HL-60 (cell line): ENCODE measurements around the gene SEMA4A.

ENCODE experiments used
- DNase-seq, 2 experiments: peaks; one replicate each; pipeline ENCODE4 v3.0.0-alpha.2; 2010 to 2020; ENCODE audit warnings: low read depth in 1 of 2, low spot score in 1 of 2
- H3K27ac ChIP-seq: fragments of 250-450 bp; sonication (Bioruptor Pico); replicated peaks from 2 replicates; pipeline ENCODE4 v1.5.1; 2020; ENCODE audit warnings: mild to moderate bottlenecking, moderate library complexity
- H3K27me3 ChIP-seq: fragments of 250-450 bp; sonication (Bioruptor Pico); 2 replicates; pipeline ENCODE4 v1.5.1; 2021; ENCODE audit warnings: mild to moderate bottlenecking, moderate library complexity; ENCODE audit not compliant: insufficient read depth, poor library complexity, severe bottlenecking
- H3K4me3 ChIP-seq: replicated peaks from 2 replicates; pipeline ENCODE4 v1.5.1; 2011; ENCODE audit warnings: mild to moderate bottlenecking, control low read depth, low read length; ENCODE audit not compliant: insufficient read depth
- GABPA ChIP-seq: IDR thresholded peaks from 2 replicates; pipeline ENCODE4 v1.6.1; 2012; ENCODE audit warnings: low read depth
- POLR2AphosphoS5 ChIP-seq: IDR thresholded peaks from 2 replicates; pipeline ENCODE4 v1.6.1; 2012; ENCODE audit warnings: low read depth
- REST ChIP-seq: IDR thresholded peaks from 2 replicates; pipeline ENCODE4 v1.6.1; 2012; ENCODE audit warnings: low read depth; ENCODE audit not compliant: insufficient replicate concordance
- SPI1 ChIP-seq: IDR thresholded peaks from 2 replicates; pipeline ENCODE4 v1.6.1; 2012; ENCODE audit warnings: low read depth, mild to moderate bottlenecking, borderline replicate concordance
- TF ChIP-seq, protein P1 (sequence below): IDR thresholded peaks from one replicate; pipeline ENCODE4 v1.5.1; 2011; ENCODE audit warnings: low read length, control low read depth, inconsistent platforms; ENCODE audit not compliant: insufficient read depth

SEMA4A gene

GRCh38 chr1:156217871-156218270 lies 64.5 kb downstream of the SEMA4A start:
- TF ChIP-seq REST (no peak), GABPA (no peak), SPI1 (peak; percentile 30; the same call in 1 of the 2 replicates), POLR2AphosphoS5 (no peak)
- TF ChIP-seq, protein P1, sequence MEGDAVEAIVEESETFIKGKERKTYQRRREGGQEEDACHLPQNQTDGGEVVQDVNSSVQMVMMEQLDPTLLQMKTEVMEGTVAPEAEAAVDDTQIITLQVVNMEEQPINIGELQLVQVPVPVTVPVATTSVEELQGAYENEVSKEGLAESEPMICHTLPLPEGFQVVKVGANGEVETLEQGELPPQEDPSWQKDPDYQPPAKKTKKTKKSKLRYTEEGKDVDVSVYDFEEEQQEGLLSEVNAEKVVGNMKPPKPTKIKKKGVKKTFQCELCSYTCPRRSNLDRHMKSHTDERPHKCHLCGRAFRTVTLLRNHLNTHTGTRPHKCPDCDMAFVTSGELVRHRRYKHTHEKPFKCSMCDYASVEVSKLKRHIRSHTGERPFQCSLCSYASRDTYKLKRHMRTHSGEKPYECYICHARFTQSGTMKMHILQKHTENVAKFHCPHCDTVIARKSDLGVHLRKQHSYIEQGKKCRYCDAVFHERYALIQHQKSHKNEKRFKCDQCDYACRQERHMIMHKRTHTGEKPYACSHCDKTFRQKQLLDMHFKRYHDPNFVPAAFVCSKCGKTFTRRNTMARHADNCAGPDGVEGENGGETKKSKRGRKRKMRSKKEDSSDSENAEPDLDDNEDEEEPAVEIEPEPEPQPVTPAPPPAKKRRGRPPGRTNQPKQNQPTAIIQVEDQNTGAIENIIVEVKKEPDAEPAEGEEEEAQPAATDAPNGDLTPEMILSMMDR, result no peak
- Histone ChIP-seq H3K27me3 (no peaks in the 10 kb centered on the region), H3K27ac (peak overlapping the region; percentile 39), H3K4me3 (no peak overlapping the region)
- peak in 1 of 2 experiments; percentile 29 for DNase-seq

DNA sequence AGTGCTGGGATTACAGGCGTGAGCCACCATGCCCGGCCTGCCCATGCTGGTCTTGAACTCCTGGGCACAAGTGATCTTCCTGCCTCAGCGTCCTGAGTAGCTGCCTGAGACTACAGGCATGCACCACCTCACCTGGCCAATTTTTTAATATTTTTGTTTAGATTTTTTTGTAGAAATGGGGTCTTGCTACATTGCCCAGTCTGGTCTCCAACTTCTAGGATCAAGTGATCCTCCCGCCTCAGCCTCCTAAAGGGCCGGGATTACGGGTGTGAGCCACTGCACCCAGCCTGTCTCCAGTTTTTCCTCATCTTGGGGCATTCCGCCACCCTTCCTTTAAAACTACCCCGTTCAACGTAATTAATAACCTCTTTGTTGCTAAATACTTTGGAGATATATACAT lies 66.8 kb downstream of the SEMA4A start:
- Histone ChIP-seq H3K27ac (no peak overlapping the region), H3K4me3 (no peak overlapping the region), H3K27me3 (no peaks in the 10 kb centered on the region)
- TF ChIP-seq REST (no peak), GABPA (no peak), POLR2AphosphoS5 (no peak)
- TF ChIP-seq, protein P1, result no peak
- no peak for DNase-seq

DNA sequence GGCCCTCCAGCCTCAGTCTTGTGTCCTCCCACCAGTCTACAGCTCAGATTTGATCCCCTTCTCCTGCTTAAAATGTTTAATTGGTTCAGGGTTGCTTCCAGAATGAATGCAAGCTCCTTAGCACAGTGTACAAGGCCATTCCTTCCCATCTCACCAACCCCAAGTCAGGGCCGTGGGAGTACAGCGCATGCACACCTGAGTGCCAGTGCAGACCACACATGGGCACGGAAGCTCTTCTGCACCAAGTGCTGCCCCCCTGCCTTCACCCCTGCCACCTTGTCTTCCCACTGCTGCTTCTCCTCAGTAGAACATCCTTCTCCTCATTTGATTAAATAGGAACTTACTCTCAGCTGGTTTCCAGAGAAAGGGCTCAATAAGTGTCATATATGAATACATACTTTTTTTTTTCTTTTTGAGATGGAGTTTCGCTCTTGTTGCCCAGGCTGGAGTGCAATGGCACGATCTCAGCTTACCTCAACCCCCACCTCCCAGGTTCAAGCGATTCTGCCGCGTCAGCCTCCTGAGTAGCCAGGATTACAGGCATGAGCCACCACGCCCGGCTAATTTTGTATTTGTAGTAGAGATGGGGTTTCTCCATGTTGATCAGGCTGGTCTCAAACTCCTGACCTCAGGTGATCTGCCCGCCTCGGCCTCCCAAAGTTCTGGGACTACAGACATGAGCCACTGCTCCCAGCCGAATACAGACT lies 68.8 kb downstream of the SEMA4A start:
- no peak for DNase-seq
- TF ChIP-seq, protein P1, result no peak
- TF ChIP-seq SPI1 (no peak), POLR2AphosphoS5 (no peak), REST (no peak), GABPA (no peak)
- Histone ChIP-seq H3K4me3 (no peak overlapping the region), H3K27me3 (no peaks in the 10 kb centered on the region), H3K27ac (no peak overlapping the region)
